ENCODE results near the gene METRN. TPM values are rescaled to one million over a fixed set of nuclear protein-coding genes. Genes with fewer than 3 reads are reported as not detected.
A peak's percentile ranks its signal among the peaks of the same experiment; 100 is the strongest.

Gene METRN
- total and polyA plus RNA-seq, 12 donors: 1.3 to 189 (median 75.6) TPM

GRCh38 chr16:675884-676564 is 38.9 kb upstream of the METRN start:
- Histone ChIP-seq H3K27ac (peak overlapping the region in 1 of 5 donors; percentile 77), H3K9me3 (replicated peaks in 1 of 3) (no peaks in the 10 kb centered on the region), H3K36me3 (replicated peaks in 1 of 2) (peaks cover 0 to 27% of the 10 kb centered on the region in 2 donors), H3K27me3 (no peaks in the 10 kb centered on the region), H3K4me3 (peak overlapping the region in 1 of 4 donors; percentile 51), H3K4me1 (replicated peaks in 1 of 2) (peaks cover 17 to 19% of the 10 kb centered on the region in 2 donors)
- TF ChIP-seq POLR2A (IDR thresholded peaks at IDR 0.05) (no peak), CTCF (IDR thresholded peaks at IDR 0.05) (no peak)
- no peak for DNase-seq
- 19 to 48% (median 32%) methylated on average over 3 to 25 of the region's 25 CpGs for WGBS, 4 donors
- intact Hi-C loops (cut with DNase I): no loop called here

- 89 to 93% (median 91%) methylated on average over 10 to 21 of the region's 21 CpGs for WGBS, 4 donors
- Histone ChIP-seq H3K4me3 (no peak overlapping the region), H3K27ac (no peak overlapping the region), H3K36me3 (replicated peaks in 1 of 2) (peaks cover 0 to 25% of the 10 kb centered on the region in 2 donors), H3K9me3 (replicated peaks in 1 of 3) (no peaks in the 10 kb centered on the region), H3K27me3 (no peaks in the 10 kb centered on the region), H3K4me1 (replicated peaks in 1 of 2) (peaks cover 23 to 24% of the 10 kb centered on the region in 2 donors)
- intact Hi-C loops (cut with DNase I): no loop called here
- no peak for TF ChIP-seq POLR2A (IDR thresholded peaks at IDR 0.05)
- no peak for TF ChIP-seq CTCF (IDR thresholded peaks at IDR 0.05)
- no peak for DNase-seq
Measured at GRCh38 chr16:676565-676902, 38.4 kb upstream of the METRN start.

- intact Hi-C loops (cut with DNase I): no loop called here
- H3K36me3 ChIP-seq (replicated peaks in 1 of 2): peaks cover 0 to 25% of the 10 kb centered on the region in 2 donors
- peaks cover 25 to 26% of the 10 kb centered on the region in 2 donors for H3K4me1 ChIP-seq (replicated peaks in 1 of 2)
- H3K27me3 ChIP-seq: no peaks in the 10 kb centered on the region
- H3K27ac ChIP-seq: no peak overlapping the region
- TF ChIP-seq POLR2A (IDR thresholded peaks at IDR 0.05) (no peak), CTCF (IDR thresholded peaks at IDR 0.05) (no peak)
- DNase-seq: no peak
- no peaks in the 10 kb centered on the region for H3K9me3 ChIP-seq (replicated peaks in 1 of 3)
- 70 to 91% (median 77%) methylated on average over 4 to 23 of the region's 23 CpGs for WGBS, 4 donors
- H3K4me3 ChIP-seq: no peak overlapping the region
Measured at GRCh38 chr16:676913-677312, 38.0 kb upstream of the METRN start.

GRCh38 chr16:677316-678190 is 37.4 kb upstream of the METRN start:
- H3K4me1 ChIP-seq (replicated peaks in 1 of 2): peaks cover 25 to 33% of the 10 kb centered on the region in 2 donors
- DNase-seq: no peak
- H3K27ac ChIP-seq: no peak overlapping the region
- H3K36me3 ChIP-seq (replicated peaks in 1 of 2): peaks cover 0 to 25% of the 10 kb centered on the region in 2 donors
- WGBS, 4 donors: 64 to 90% (median 76%) methylated on average over 10 to 57 of the region's 57 CpGs
- H3K4me3 ChIP-seq: no peak overlapping the region
- H3K9me3 ChIP-seq (replicated peaks in 1 of 3): no peaks in the 10 kb centered on the region
- intact Hi-C loops (cut with DNase I): no loop called here
- TF ChIP-seq CTCF (IDR thresholded peaks at IDR 0.05) (no peak), POLR2A (IDR thresholded peaks at IDR 0.05) (no peak)
- H3K27me3 ChIP-seq: no peaks in the 10 kb centered on the region

Data from adrenal gland (tissue), 12 donors.